HEK293 (cell line): ENCODE measurements around the gene HSPE1.
"Not testable (repeated sequence)": the region's sequence is repeated elsewhere in the genome, so short reads cannot be mapped to it uniquely, and the experiment has no call there.

Experiments
- BCL11A ChIP-seq: fragments of 450-650 bp; formaldehyde crosslinking; IDR thresholded peaks from 2 replicates; pipeline ENCODE4 v1.5.1; 2016; ENCODE audit warnings: low read depth, missing biosample characterization, missing genetic modification characterization
- ZBTB21 ChIP-seq: fragments of 450-650 bp; formaldehyde crosslinking; IDR thresholded peaks from 2 replicates; pipeline ENCODE4 v1.5.1; 2017; ENCODE audit warnings: missing biosample characterization, missing genetic modification characterization
- ZNF2 ChIP-seq: fragments of 450-650 bp; formaldehyde crosslinking; IDR thresholded peaks from 2 replicates; pipeline ENCODE4 v1.5.1; 2016; ENCODE audit warnings: missing biosample characterization, missing genetic modification characterization
- ZSCAN5A ChIP-seq: fragments of 450-650 bp; formaldehyde crosslinking; IDR thresholded peaks from 2 replicates; pipeline ENCODE4 v1.5.1; 2016; ENCODE audit warnings: missing biosample characterization, missing genetic modification characterization
- TF ChIP-seq, protein P1 (sequence below): fragments of 450-650 bp; formaldehyde crosslinking; IDR thresholded peaks from 2 replicates; pipeline ENCODE4 v1.5.1; 2016; ENCODE audit warnings: missing biosample characterization, missing genetic modification characterization

DNA sequence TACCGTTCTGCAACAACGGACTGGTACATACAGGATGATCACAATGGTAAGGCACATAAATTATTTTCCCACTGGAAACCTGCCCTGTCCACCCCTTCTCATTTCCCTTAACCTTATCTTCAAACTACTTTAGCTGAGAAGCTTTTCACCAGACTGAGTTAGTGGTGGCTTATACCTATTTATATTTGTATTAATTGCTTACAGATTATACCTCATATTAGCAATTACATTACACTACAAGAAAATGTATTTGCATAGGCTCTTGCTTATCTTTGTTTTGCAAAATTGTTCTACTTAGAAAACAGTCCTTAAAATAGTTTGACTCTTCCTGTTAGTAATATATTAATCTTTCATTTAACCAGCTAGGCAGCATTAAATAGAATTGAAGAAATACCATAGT is 51.1 kb downstream of the HSPE1 start:
- TF ChIP-seq ZNF2 (tag by site-specific recombination); ZSCAN5A; ZBTB21; BCL11A: not testable (repeated sequence)
- TF ChIP-seq, protein P1, sequence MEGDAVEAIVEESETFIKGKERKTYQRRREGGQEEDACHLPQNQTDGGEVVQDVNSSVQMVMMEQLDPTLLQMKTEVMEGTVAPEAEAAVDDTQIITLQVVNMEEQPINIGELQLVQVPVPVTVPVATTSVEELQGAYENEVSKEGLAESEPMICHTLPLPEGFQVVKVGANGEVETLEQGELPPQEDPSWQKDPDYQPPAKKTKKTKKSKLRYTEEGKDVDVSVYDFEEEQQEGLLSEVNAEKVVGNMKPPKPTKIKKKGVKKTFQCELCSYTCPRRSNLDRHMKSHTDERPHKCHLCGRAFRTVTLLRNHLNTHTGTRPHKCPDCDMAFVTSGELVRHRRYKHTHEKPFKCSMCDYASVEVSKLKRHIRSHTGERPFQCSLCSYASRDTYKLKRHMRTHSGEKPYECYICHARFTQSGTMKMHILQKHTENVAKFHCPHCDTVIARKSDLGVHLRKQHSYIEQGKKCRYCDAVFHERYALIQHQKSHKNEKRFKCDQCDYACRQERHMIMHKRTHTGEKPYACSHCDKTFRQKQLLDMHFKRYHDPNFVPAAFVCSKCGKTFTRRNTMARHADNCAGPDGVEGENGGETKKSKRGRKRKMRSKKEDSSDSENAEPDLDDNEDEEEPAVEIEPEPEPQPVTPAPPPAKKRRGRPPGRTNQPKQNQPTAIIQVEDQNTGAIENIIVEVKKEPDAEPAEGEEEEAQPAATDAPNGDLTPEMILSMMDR (tag by site-specific recombination): not testable (repeated sequence)
